Measurements from ENCODE around the gene RUFY2.

RUFY2 gene

GRCh38 chr10:68397005-68397404 is 10.1 kb downstream of the RUFY2 start:
- TF ChIP-seq, protein P1, sequence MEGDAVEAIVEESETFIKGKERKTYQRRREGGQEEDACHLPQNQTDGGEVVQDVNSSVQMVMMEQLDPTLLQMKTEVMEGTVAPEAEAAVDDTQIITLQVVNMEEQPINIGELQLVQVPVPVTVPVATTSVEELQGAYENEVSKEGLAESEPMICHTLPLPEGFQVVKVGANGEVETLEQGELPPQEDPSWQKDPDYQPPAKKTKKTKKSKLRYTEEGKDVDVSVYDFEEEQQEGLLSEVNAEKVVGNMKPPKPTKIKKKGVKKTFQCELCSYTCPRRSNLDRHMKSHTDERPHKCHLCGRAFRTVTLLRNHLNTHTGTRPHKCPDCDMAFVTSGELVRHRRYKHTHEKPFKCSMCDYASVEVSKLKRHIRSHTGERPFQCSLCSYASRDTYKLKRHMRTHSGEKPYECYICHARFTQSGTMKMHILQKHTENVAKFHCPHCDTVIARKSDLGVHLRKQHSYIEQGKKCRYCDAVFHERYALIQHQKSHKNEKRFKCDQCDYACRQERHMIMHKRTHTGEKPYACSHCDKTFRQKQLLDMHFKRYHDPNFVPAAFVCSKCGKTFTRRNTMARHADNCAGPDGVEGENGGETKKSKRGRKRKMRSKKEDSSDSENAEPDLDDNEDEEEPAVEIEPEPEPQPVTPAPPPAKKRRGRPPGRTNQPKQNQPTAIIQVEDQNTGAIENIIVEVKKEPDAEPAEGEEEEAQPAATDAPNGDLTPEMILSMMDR (IDR thresholded peaks at IDR 0.05; ENCODE audit: low read depth, low read length) = no peak
- TF ChIP-seq EZH2phosphoT487 (IDR thresholded peaks at IDR 0.05; ENCODE audit: low read depth) = no peak
- Histone ChIP-seq H3K4me1 (ENCODE audit: low read length) (no peaks in the 10 kb centered on the region), H3K9me3 (ENCODE audit: insufficient read depth, low read length) (no peaks in the 10 kb centered on the region), H3K4me2 (ENCODE audit: low read length) (no peak overlapping the region), H3K4me3 (ENCODE audit: low read length) (no peak overlapping the region), H4K20me1 (ENCODE audit: insufficient read depth, low read length) (no peaks in the 10 kb centered on the region), H3K36me3 (replicated peaks; ENCODE audit: low read depth, low read length) (peaks cover 6% of the 10 kb centered on the region), H3K79me2 (ENCODE audit: low read length) (no peaks in the 10 kb centered on the region), H3K27me3 (ENCODE audit: low read depth, low read length) (no peaks in the 10 kb centered on the region), H3K9ac (ENCODE audit: low read length) (no peak overlapping the region), H2AFZ (ENCODE audit: low read depth, low read length) (no peak overlapping the region), H3K27ac (ENCODE audit: low read length) (no peak overlapping the region)

DNA sequence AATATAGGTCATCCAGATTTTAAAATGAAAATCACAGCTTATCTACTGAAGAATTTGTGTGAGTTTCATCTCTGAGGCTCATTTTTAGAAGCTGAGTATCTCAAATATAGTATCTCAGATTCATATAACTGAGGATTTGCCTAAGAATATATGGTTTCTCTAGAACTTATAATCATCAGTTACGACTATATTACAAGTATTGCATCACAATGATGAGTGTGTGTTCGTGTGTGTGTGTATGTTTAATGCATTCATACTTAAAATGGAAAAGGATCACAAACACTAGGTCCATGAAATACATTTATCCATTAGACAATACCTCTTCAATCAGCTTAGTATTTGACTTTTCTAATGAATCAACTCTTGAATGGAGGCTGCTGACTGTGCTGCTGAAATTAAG is 21.3 kb downstream of the RUFY2 start:
- no peak overlapping the region for H3K4me3 ChIP-seq (ENCODE audit: low read length)
- H3K9ac ChIP-seq (ENCODE audit: low read length) = no peak overlapping the region
- no peak overlapping the region for H2AFZ ChIP-seq (ENCODE audit: low read depth, low read length)
- no peaks in the 10 kb centered on the region for H3K36me3 ChIP-seq (replicated peaks; ENCODE audit: low read depth, low read length)
- H3K79me2 ChIP-seq (ENCODE audit: low read length) = no peaks in the 10 kb centered on the region
- no peak overlapping the region for H3K27ac ChIP-seq (ENCODE audit: low read length)
- no peaks in the 10 kb centered on the region for H3K4me1 ChIP-seq (ENCODE audit: low read length)
- H4K20me1 ChIP-seq (ENCODE audit: insufficient read depth, low read length) = no peaks in the 10 kb centered on the region
- no peak for TF ChIP-seq EZH2phosphoT487 (IDR thresholded peaks at IDR 0.05; ENCODE audit: low read depth)
- TF ChIP-seq, protein P1 (IDR thresholded peaks at IDR 0.05; ENCODE audit: low read depth, low read length) = no peak
- H3K4me2 ChIP-seq (ENCODE audit: low read length) = no peak overlapping the region
- H3K27me3 ChIP-seq (ENCODE audit: low read depth, low read length) = no peaks in the 10 kb centered on the region
- no peaks in the 10 kb centered on the region for H3K9me3 ChIP-seq (ENCODE audit: insufficient read depth, low read length)

DNA sequence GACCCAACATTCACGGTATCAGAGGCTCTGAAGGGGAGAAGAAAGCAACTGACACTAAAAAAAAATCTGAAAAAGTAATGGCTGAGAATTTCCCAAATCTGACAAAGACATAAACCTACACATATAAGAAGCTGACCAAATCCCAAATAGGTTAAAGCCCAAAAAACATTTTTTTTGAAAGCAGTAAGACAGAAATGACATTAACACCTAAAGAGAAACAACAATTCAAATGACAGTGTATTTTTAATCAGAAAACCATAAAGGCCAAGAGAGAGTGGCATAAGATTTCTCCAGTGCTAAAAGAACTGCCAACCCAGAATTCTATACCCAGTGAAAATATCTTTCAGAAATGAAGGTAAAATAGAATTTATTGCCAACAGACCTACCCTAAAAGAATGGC is 35.5 kb downstream of the RUFY2 start:
- H3K4me1 ChIP-seq (ENCODE audit: low read length) = no peaks in the 10 kb centered on the region
- H3K27ac ChIP-seq (ENCODE audit: low read length) = no peak overlapping the region
- H3K9ac ChIP-seq (ENCODE audit: low read length) = no peak overlapping the region
- H3K36me3 ChIP-seq (replicated peaks; ENCODE audit: low read depth, low read length) = peaks cover 20% of the 10 kb centered on the region
- H4K20me1 ChIP-seq (ENCODE audit: insufficient read depth, low read length) = no peaks in the 10 kb centered on the region
- TF ChIP-seq EZH2phosphoT487 (IDR thresholded peaks at IDR 0.05; ENCODE audit: low read depth) = no peak
- TF ChIP-seq, protein P1 (IDR thresholded peaks at IDR 0.05; ENCODE audit: low read depth, low read length) = no peak
- H3K4me3 ChIP-seq (ENCODE audit: low read length) = no peak overlapping the region
- no peaks in the 10 kb centered on the region for H3K79me2 ChIP-seq (ENCODE audit: low read length)
- H3K9me3 ChIP-seq (ENCODE audit: insufficient read depth, low read length) = no peaks in the 10 kb centered on the region
- H2AFZ ChIP-seq (ENCODE audit: low read depth, low read length) = no peak overlapping the region
- no peaks in the 10 kb centered on the region for H3K27me3 ChIP-seq (ENCODE audit: low read depth, low read length)
- H3K4me2 ChIP-seq (ENCODE audit: low read length) = no peak overlapping the region

DNA sequence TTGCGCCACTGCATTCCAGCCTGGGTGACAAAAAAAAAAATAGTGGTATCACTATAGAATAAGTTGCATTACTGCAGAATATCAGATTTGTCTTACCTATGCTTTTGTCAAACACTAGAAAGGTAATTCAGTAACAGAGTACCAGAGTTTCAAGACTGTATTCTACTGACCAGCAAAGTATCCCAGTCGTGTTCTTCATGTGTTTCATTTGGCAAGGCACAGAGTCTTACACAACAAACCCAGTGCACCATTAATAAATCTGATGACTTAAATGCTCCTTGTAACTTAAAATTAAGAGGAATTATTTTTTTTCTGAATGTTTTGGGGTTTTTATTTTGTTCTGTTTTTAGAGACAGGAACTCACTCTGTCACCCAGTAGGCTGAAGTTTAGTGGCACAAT is 40.0 kb downstream of the RUFY2 start:
- H3K4me3 ChIP-seq (ENCODE audit: low read length) = no peak overlapping the region
- no peaks in the 10 kb centered on the region for H3K9me3 ChIP-seq (ENCODE audit: insufficient read depth, low read length)
- TF ChIP-seq EZH2phosphoT487 (IDR thresholded peaks at IDR 0.05; ENCODE audit: low read depth) = no peak
- TF ChIP-seq, protein P1 (IDR thresholded peaks at IDR 0.05; ENCODE audit: low read depth, low read length) = no peak
- no peak overlapping the region for H3K4me2 ChIP-seq (ENCODE audit: low read length)
- H3K79me2 ChIP-seq (ENCODE audit: low read length) = no peaks in the 10 kb centered on the region
- no peaks in the 10 kb centered on the region for H3K27me3 ChIP-seq (ENCODE audit: low read depth, low read length)
- no peak overlapping the region for H3K9ac ChIP-seq (ENCODE audit: low read length)
- H3K27ac ChIP-seq (ENCODE audit: low read length) = no peak overlapping the region
- peaks cover 17% of the 10 kb centered on the region for H3K4me1 ChIP-seq (ENCODE audit: low read length)
- H2AFZ ChIP-seq (ENCODE audit: low read depth, low read length) = no peak overlapping the region
- no peaks in the 10 kb centered on the region for H4K20me1 ChIP-seq (ENCODE audit: insufficient read depth, low read length)
- peaks cover 9% of the 10 kb centered on the region for H3K36me3 ChIP-seq (replicated peaks; ENCODE audit: low read depth, low read length)
